OCI-LY7 (cell line): ENCODE results near the gene PTH2R. TPM values are rescaled to one million over a fixed set of nuclear protein-coding genes. Genes with fewer than 3 reads are reported as not detected.
"Not testable (repeated sequence)": the region's sequence is repeated elsewhere in the genome, so short reads cannot be mapped to it uniquely, and the experiment has no call there.

Experiments
- BruUV-seq: library from RNA; stranded (reverse); fragments of 400-500 nt; replicated peaks from 2 replicates; lab custom pipeline; 2021; lab: Mats Ljungman, UMichigan
- CTCF ChIA-PET: fragments of 300-600 bp; sonication (Branson Sonifier 250); formaldehyde crosslinking; loops from one replicate; lab custom pipeline; 2022; ENCODE audit warnings: antibody characterized with exemption; ENCODE audit not compliant: unreplicated experiment; lab: Charles Lee
- POLR2A ChIA-PET: fragments of 300-600 bp; sonication (Branson Sonifier 250); formaldehyde crosslinking; loops from one replicate; lab custom pipeline; 2022; ENCODE audit warnings: antibody characterized with exemption; lab: Charles Lee
- DNase-seq: peaks from one replicate; pipeline ENCODE4 v3.0.0-alpha.2; 2015; ENCODE audit warnings: low spot score
- H2AFZ ChIP-seq: fragments of 200-600 bp; sonication (generic), shearing (Covaris generic); 2 replicates; pipeline ENCODE4 v1.6.1; 2014; ENCODE audit warnings: mild to moderate bottlenecking, antibody characterized with exemption, low read length, moderate library complexity
- H3K27ac ChIP-seq: fragments of 200-600 bp; sonication (generic); 2 replicates; pipeline ENCODE4 v1.5.1; 2014; ENCODE audit warnings: mixed run types, low read depth, mild to moderate bottlenecking, moderate library complexity, low read length, inconsistent platforms; ENCODE audit not compliant: poor library complexity, severe bottlenecking
- H3K36me3 ChIP-seq: fragments of 200-600 bp; sonication (generic); 2 replicates; pipeline ENCODE4 v1.6.1; 2014; ENCODE audit warnings: mild to moderate bottlenecking, antibody characterized with exemption, low read length, moderate library complexity, mixed read lengths; ENCODE audit not compliant: insufficient read depth
- H3K4me1 ChIP-seq: fragments of 200-600 bp; sonication (generic); 2 replicates; pipeline ENCODE4 v1.5.1; 2014; ENCODE audit warnings: mild to moderate bottlenecking, low read length; ENCODE audit not compliant: insufficient read depth, poor library complexity, severe bottlenecking
- H3K4me2 ChIP-seq: fragments of 200-600 bp; sonication (generic); 2 replicates; pipeline ENCODE4 v1.6.1; 2014; ENCODE audit warnings: mild to moderate bottlenecking, low read length
- H3K4me3 ChIP-seq: fragments of 200-600 bp; sonication (generic); 2 replicates; pipeline ENCODE4 v1.5.1; 2014; ENCODE audit warnings: mild to moderate bottlenecking, low read depth, low read length; ENCODE audit not compliant: poor library complexity, severe bottlenecking
- H3K79me2 ChIP-seq: fragments of 200-600 bp; sonication (generic); 2 replicates; pipeline ENCODE4 v1.6.1; 2016; ENCODE audit warnings: low read depth, mild to moderate bottlenecking, low read length, moderate library complexity, mixed read lengths; ENCODE audit not compliant: insufficient read depth
- H3K9me2 ChIP-seq: fragments of 200-600 bp; sonication (generic); 2 replicates; pipeline ENCODE4 v1.6.1; 2016; ENCODE audit warnings: mild to moderate bottlenecking, low read length, mixed read lengths; ENCODE audit not compliant: insufficient read depth
- H3K9me3 ChIP-seq: fragments of 200-600 bp; sonication (generic); 2 replicates; pipeline ENCODE4 v1.6.1; 2014; ENCODE audit warnings: mild to moderate bottlenecking, mixed run types, low read length, mixed read lengths
- H4K20me1 ChIP-seq: fragments of 200-600 bp; sonication (generic); 2 replicates; pipeline ENCODE4 v1.6.1; 2014; ENCODE audit warnings: mild to moderate bottlenecking, antibody characterized with exemption, low read length, moderate library complexity, mixed read lengths; ENCODE audit not compliant: insufficient read depth
- CTCF ChIP-seq: fragments of 200-600 bp; sonication (generic); conservative IDR thresholded peaks from 2 replicates; pipeline ENCODE4 v1.5.1; 2014; ENCODE audit warnings: mild to moderate bottlenecking, antibody characterized with exemption, low read length, moderate library complexity, mixed read lengths
- EZH2phosphoT487 ChIP-seq: fragments of 200-600 bp; sonication (generic); IDR thresholded peaks from 2 replicates; pipeline ENCODE4 v1.6.1; 2018; ENCODE audit warnings: low read depth, borderline replicate concordance, mild to moderate bottlenecking, mixed run types, antibody characterized with exemption, low read length, moderate library complexity, mixed read lengths
- intact Hi-C: fragments of 100-400 bp; cut with micrococcal nuclease; formaldehyde crosslinking; loops from one replicate; pipeline ENCODE4 v1.10.0; 2022; ENCODE audit not compliant: unreplicated experiment
- total RNA-seq, 2 experiments: library from RNA; depleted of rRNA in 1 of 2; stranded (reverse); fragments of >200 nt in 1 of 2; shearing (Covaris generic) in 1 of 2; gene quantifications; 2 replicates each; pipeline ENCODE4 v1.2.3, GENCODE V29; 2014 to 2022

Gene PTH2R
- total RNA-seq, 2 experiments from 2014 or later = 0.06 to 0.13 TPM

GRCh38 chr2:208389940-208390339, 16.7 kb upstream of the PTH2R start:
- CTCF ChIA-PET = no interaction called here
- intact Hi-C loops = loop anchor here (10.0 kb wide), 1 partner anchor 1185 kb away; no protein-coding TSS in a partner anchor
- no peak for DNase-seq

GRCh38 chr2:208392300-208392699, 14.3 kb upstream of the PTH2R start:
- BruUV-seq = no TSS peak
- Histone ChIP-seq H2AFZ (no peak overlapping the region), H3K4me2 (no peak overlapping the region), H3K9me3 (0 out of 2 replicates have a peak, but pooled peaks cover 6% of the 10 kb centered on the region), H3K4me1 (no peaks in the 10 kb centered on the region), H3K27ac (no peak overlapping the region), H3K9me2 (no peaks in the 10 kb centered on the region), H3K36me3 (no peaks in the 10 kb centered on the region), H3K79me2 (no peaks in the 10 kb centered on the region), H4K20me1 (no peaks in the 10 kb centered on the region), H3K4me3 (no peak overlapping the region)
- CTCF ChIA-PET = no interaction called here
- intact Hi-C loops = loop anchor here (10.0 kb wide), 1 partner anchor 1183 kb away; no protein-coding TSS in a partner anchor
- POLR2A ChIA-PET = interaction anchor here (1.1 kb wide), 1 partner anchor 13 kb away, joined by 8 read pairs; no protein-coding TSS in a partner anchor
- DNase-seq = no peak
- TF ChIP-seq EZH2phosphoT487 (no peak), CTCF (0 out of 2 replicates have a peak, but pooled peaks have one; percentile 34)

More at GRCh38 chr2:208389940-208390339, 16.7 kb upstream of the PTH2R start:
- BruUV-seq = no TSS peak
- Histone ChIP-seq H3K4me3 (no peak overlapping the region), H3K4me2 (no peak overlapping the region), H3K79me2 (no peaks in the 10 kb centered on the region), H3K27ac (no peak overlapping the region), H3K9me2 (no peaks in the 10 kb centered on the region), H3K36me3 (no peaks in the 10 kb centered on the region), H2AFZ (no peak overlapping the region), H3K4me1 (no peaks in the 10 kb centered on the region), H3K9me3 (0 out of 2 replicates have a peak, but pooled peaks cover 6% of the 10 kb centered on the region), H4K20me1 (no peaks in the 10 kb centered on the region)
- no peak for TF ChIP-seq CTCF
- TF ChIP-seq EZH2phosphoT487 = no peak
- POLR2A ChIA-PET = interaction anchor here (1.2 to 1.4 kb wide), 2 partner anchors 10 to 14 kb away, joined by 3 to 6 read pairs; no protein-coding TSS in a partner anchor

DNA sequence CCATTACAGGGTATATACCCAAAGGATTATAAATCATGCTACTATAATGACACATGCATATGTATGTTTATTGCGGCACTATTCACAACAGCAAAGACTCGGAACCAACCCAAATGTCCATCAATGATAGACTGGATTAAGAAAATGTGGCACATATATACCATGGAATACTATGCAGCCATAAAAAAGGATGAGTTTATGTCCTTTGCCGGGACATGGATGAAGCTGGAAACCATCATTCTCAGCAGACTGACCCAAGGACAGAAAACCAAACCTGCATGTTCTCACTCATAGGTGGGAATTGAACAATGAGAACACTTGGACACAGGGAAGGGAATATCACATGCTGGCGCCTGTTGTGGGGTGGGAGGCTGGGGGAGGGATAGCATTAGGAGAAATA, 9.8 kb upstream of the PTH2R start:
- intact Hi-C loops = loop anchor here (5.0 to 10.0 kb wide), 2 partner anchors 936 to 1178 kb away; no protein-coding TSS in a partner anchor
- CTCF ChIA-PET, H4K20me1 ChIP-seq, DNase-seq, H3K4me2 ChIP-seq, H3K79me2 ChIP-seq, H3K4me3 ChIP-seq, H3K9me2 ChIP-seq, H2AFZ ChIP-seq, BruUV-seq, H3K4me1 ChIP-seq, H3K9me3 ChIP-seq, H3K27ac ChIP-seq, POLR2A ChIA-PET, H3K36me3 ChIP-seq: not testable (repeated sequence)
